ENCODE measurements around the gene DYNC2I2.
A peak's percentile ranks its signal among the peaks of the same experiment; 100 is the strongest.

DYNC2I2 gene

GRCh38 chr9:128656416-128657343, at the start of gene DYNC2I2:
TSS of gene DYNC2I2 (minus strand) at chr9:128656847. CDS start at chr9:128656726, 121 bp downstream.
- Histone ChIP-seq H3K27ac (ENCODE audit: low read depth, low read length) (peak within 1 kb of the TSS; percentile 87), H3K4me3 (ENCODE audit: insufficient read depth, low read length, poor library complexity, severe bottlenecking) (peak within 1 kb of the TSS; percentile 57), H3K9ac (ENCODE audit: low read length) (peak within 1 kb of the TSS; percentile 84), H3K4me2 (ENCODE audit: low read depth, low read length, poor library complexity, severe bottlenecking) (peak within 1 kb of the TSS; percentile 70), H3K9me2 (replicated peaks; ENCODE audit: insufficient read depth, low read length) (no peaks in the 10 kb centered on the region), H3K27me3 (ENCODE audit: low read length) (no peaks in the 10 kb centered on the region), H3K79me2 (ENCODE audit: insufficient read depth, low read length) (0 out of 2 replicates have a peak, but pooled peaks cover 3% of the 10 kb centered on the region), H4K20me1 (ENCODE audit: low read depth, low read length) (no peaks in the 10 kb centered on the region), H3K36me3 (ENCODE audit: low read length) (no peaks in the 10 kb centered on the region), H3K9me3 (ENCODE audit: insufficient read depth, low read length) (no peaks in the 10 kb centered on the region), H3F3A (ENCODE audit: insufficient read depth) (peaks cover 24% of the 10 kb centered on the region; the same call in 1 of the 2 replicates), H2AFZ (ENCODE audit: low read depth, low read length, severe bottlenecking) (peak within 1 kb of the TSS; percentile 97)
- TF ChIP-seq EZH2phosphoT487 (conservative IDR thresholded peaks at IDR 0.05; ENCODE audit: low read length) = no peak
- no peak for TF ChIP-seq CTCF (IDR thresholded peaks at IDR 0.05; ENCODE audit: insufficient read depth, low read length, poor library complexity, severe bottlenecking)

GRCh38 chr9:128706045-128706444, 49.4 kb upstream of the DYNC2I2 start:
- TF ChIP-seq CTCF (IDR thresholded peaks at IDR 0.05; ENCODE audit: insufficient read depth, low read length, poor library complexity, severe bottlenecking) (no peak), EZH2phosphoT487 (conservative IDR thresholded peaks at IDR 0.05; ENCODE audit: low read length) (no peak)
- Histone ChIP-seq H4K20me1 (ENCODE audit: low read depth, low read length) (no peaks in the 10 kb centered on the region), H3K9ac (ENCODE audit: low read length) (no peak overlapping the region)

GRCh38 chr9:128705051-128705965, 48.7 kb upstream of the DYNC2I2 start:
- Histone ChIP-seq H3K36me3 (ENCODE audit: low read length) (no peaks in the 10 kb centered on the region), H2AFZ (ENCODE audit: low read depth, low read length, severe bottlenecking) (no peak overlapping the region), H3K27ac (ENCODE audit: low read depth, low read length) (no peak overlapping the region), H3K4me3 (ENCODE audit: insufficient read depth, low read length, poor library complexity, severe bottlenecking) (no peak overlapping the region), H4K20me1 (ENCODE audit: low read depth, low read length) (no peaks in the 10 kb centered on the region), H3K9me2 (replicated peaks; ENCODE audit: insufficient read depth, low read length) (no peaks in the 10 kb centered on the region), H3K4me2 (ENCODE audit: low read depth, low read length, poor library complexity, severe bottlenecking) (no peak overlapping the region), H3K9ac (ENCODE audit: low read length) (no peak overlapping the region), H3K79me2 (ENCODE audit: insufficient read depth, low read length) (peaks cover 9% of the 10 kb centered on the region; the same call in 1 of the 2 replicates), H3F3A (ENCODE audit: insufficient read depth) (peaks cover 2% of the 10 kb centered on the region; the same call in 1 of the 2 replicates), H3K9me3 (ENCODE audit: insufficient read depth, low read length) (no peaks in the 10 kb centered on the region), H3K27me3 (ENCODE audit: low read length) (no peaks in the 10 kb centered on the region)
- TF ChIP-seq CTCF (IDR thresholded peaks at IDR 0.05; ENCODE audit: insufficient read depth, low read length, poor library complexity, severe bottlenecking) = no peak
- TF ChIP-seq EZH2phosphoT487 (conservative IDR thresholded peaks at IDR 0.05; ENCODE audit: low read length) = no peak

More at GRCh38 chr9:128706045-128706444, 49.4 kb upstream of the DYNC2I2 start:
- Histone ChIP-seq H3K4me2 (ENCODE audit: low read depth, low read length, poor library complexity, severe bottlenecking) (no peak overlapping the region), H3K9me2 (replicated peaks; ENCODE audit: insufficient read depth, low read length) (no peaks in the 10 kb centered on the region), H3K4me3 (ENCODE audit: insufficient read depth, low read length, poor library complexity, severe bottlenecking) (no peak overlapping the region), H3K36me3 (ENCODE audit: low read length) (no peaks in the 10 kb centered on the region), H3K27ac (ENCODE audit: low read depth, low read length) (no peak overlapping the region), H2AFZ (ENCODE audit: low read depth, low read length, severe bottlenecking) (no peak overlapping the region), H3K9me3 (ENCODE audit: insufficient read depth, low read length) (no peaks in the 10 kb centered on the region), H3K79me2 (ENCODE audit: insufficient read depth, low read length) (peaks cover 9% of the 10 kb centered on the region; the same call in 1 of the 2 replicates), H3F3A (ENCODE audit: insufficient read depth) (no peaks in the 10 kb centered on the region), H3K27me3 (ENCODE audit: low read length) (no peaks in the 10 kb centered on the region)
